ENCODE results near the gene LRRC38. TPM values are rescaled to one million over a fixed set of nuclear protein-coding genes. Genes with fewer than 3 reads are reported as not detected.
"Not testable (repeated sequence)": the region's sequence is repeated elsewhere in the genome, so short reads cannot be mapped to it uniquely, and the experiment has no call there.

Gene LRRC38
- total and polyA plus RNA-seq, 4 donors = not detected

DNA sequence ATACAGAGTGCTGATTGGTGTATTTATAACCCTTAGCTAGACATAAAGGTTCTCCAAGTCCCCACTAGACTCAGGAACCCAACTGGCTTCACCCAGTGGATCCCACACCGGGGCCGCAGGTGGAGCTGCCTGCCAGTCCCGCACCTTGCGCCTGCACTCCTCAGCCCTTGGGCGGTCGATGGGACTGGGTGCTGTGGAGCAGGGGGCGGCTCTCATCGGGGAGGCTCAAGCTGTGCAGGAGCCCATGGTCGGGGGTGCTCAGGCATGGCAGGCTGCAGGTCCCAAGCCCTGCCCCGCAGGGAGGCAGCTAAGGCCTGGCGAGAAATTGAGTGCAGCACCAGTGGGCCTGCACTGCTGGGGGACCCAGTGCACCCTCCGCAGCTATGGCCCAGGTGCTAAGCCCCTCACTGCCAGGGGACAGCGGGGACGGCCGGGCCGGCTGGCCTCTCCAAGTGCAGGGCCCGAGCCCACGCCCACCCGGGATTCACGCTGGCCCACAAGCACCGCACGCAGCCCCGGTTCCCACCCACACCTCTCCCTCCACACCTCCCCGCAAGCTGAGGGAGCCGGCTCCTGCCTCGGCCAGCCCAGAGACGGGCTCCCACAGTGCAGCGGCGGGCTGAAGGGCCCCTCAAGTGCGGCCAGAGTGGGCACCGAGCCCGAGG, 80.0 kb downstream of the LRRC38 start:
- WGBS, 2 donors = 91 to 94% methylated on average over 30 to 32 of the region's 32 CpGs
- H3K4me1 ChIP-seq (ENCODE audit: control insufficient read depth in 1 of 2, insufficient read depth in 2 of 2, low read length in 2 of 2); intact Hi-C loops (cut with DNase I); H3K36me3 ChIP-seq (ENCODE audit: control insufficient read depth in 1 of 2, insufficient read depth in 2 of 2, low read length in 1 of 2); H3K27ac ChIP-seq (ENCODE audit: low read depth in 1 of 2, low read length in 2 of 2); H3K4me3 ChIP-seq (ENCODE audit: low read length in 2 of 2); H3K27me3 ChIP-seq (ENCODE audit: control insufficient read depth in 1 of 2, insufficient read depth in 2 of 2, low read length in 1 of 2); H3K9me3 ChIP-seq (ENCODE audit: control insufficient read depth, low read length); ATAC-seq (ENCODE audit: low FRiP score); DNase-seq: not testable (repeated sequence)

DNA sequence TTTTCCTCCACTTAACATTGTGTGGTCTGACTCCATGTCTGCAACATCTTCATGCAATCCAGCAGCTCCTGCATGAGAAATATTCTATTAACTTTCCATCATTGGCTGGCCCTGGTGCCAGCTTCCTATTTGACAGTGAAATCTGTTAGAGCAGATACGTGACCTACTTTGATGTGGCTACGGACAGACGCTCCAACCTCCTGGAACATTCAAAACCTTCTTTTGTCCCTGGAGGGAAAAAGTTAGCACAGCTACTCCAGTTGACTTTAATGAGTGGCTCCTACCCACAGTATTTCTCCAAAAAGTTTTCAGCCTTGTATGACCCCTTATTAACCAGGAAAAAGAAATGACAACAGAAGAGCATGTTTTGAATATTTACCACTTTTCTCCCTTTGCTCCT, 81.6 kb downstream of the LRRC38 start:
- Histone ChIP-seq H3K36me3 (ENCODE audit: control insufficient read depth in 1 of 2, insufficient read depth in 2 of 2, low read length in 1 of 2) (no peaks in the 10 kb centered on the region), H3K9me3 (ENCODE audit: control insufficient read depth, low read length) (peaks cover 1% of the 10 kb centered on the region), H3K4me1 (ENCODE audit: control insufficient read depth in 1 of 2, insufficient read depth in 2 of 2, low read length in 2 of 2) (no peaks in the 10 kb centered on the region), H3K27ac (ENCODE audit: low read depth in 1 of 2, low read length in 2 of 2) (no peak overlapping the region), H3K27me3 (ENCODE audit: control insufficient read depth in 1 of 2, insufficient read depth in 2 of 2, low read length in 1 of 2) (no peaks in the 10 kb centered on the region), H3K4me3 (ENCODE audit: low read length in 2 of 2) (no peak overlapping the region)
- ATAC-seq (ENCODE audit: low FRiP score) (no peak), DNase-seq (no peak)
- intact Hi-C loops (cut with DNase I) = no loop called here
- WGBS, 2 donors = 70 to 81% methylated on average over 3 of the region's 3 CpGs

DNA sequence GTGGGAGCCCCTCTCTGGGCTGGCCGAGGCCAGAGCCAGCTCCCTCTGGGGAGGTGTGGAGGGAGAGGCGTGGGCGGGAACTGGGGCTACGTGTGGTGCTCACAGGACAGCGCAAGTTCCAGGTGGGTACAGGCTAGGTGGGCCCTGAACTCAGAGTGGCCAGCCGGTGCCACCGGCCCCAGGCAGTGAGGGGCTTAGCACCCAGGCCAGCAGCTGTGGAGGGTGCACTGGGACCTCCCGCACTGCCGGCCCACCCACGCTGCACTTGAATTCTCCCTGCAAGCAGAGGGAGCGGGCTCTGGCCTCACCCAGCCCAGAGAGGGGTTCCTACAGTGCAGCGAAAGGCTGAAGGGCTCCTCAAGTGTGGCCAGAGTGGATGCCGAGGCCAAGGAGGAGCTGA, 83.3 kb downstream of the LRRC38 start:
- H3K4me3 ChIP-seq (ENCODE audit: low read length in 2 of 2) = no peak overlapping the region
- ATAC-seq (ENCODE audit: low FRiP score) (no peak), DNase-seq (no peak)
- H3K4me1 ChIP-seq (ENCODE audit: control insufficient read depth in 1 of 2, insufficient read depth in 2 of 2, low read length in 2 of 2) = no peaks in the 10 kb centered on the region
- H3K36me3 ChIP-seq (ENCODE audit: control insufficient read depth in 1 of 2, insufficient read depth in 2 of 2, low read length in 1 of 2) = no peaks in the 10 kb centered on the region
- intact Hi-C loops (cut with DNase I) = no loop called here
- no peak overlapping the region for H3K27ac ChIP-seq (ENCODE audit: low read depth in 1 of 2, low read length in 2 of 2)
- H3K9me3 ChIP-seq (ENCODE audit: control insufficient read depth, low read length) = peaks cover 1% of the 10 kb centered on the region
- 86 to 93% methylated on average over 13 of the region's 13 CpGs for WGBS, 2 donors
- no peaks in the 10 kb centered on the region for H3K27me3 ChIP-seq (ENCODE audit: control insufficient read depth in 1 of 2, insufficient read depth in 2 of 2, low read length in 1 of 2)

Other genes with a start within 250 kb of the LRRC38 start
- not detected for gene PRAMEF8, start 228.9 kb downstream of the LRRC38 start, total RNA-seq
- not detected for gene PRAMEF8, start 228.9 kb downstream of the LRRC38 start, polyA plus RNA-seq
- gene PRAMEF33, start 210.5 kb downstream of the LRRC38 start, total RNA-seq = not detected
- gene PRAMEF33, start 210.5 kb downstream of the LRRC38 start, polyA plus RNA-seq = not detected
- gene PRAMEF15, start 198.4 kb downstream of the LRRC38 start, total RNA-seq = not detected
- not detected for gene PRAMEF15, start 198.4 kb downstream of the LRRC38 start, polyA plus RNA-seq
- not detected for gene PRAMEF14, start 166.9 kb downstream of the LRRC38 start, total RNA-seq
- gene PRAMEF14, start 166.9 kb downstream of the LRRC38 start, polyA plus RNA-seq = not detected
- not detected for gene PRAMEF19, start 142.1 kb downstream of the LRRC38 start, total RNA-seq
- not detected for gene PRAMEF19, start 142.1 kb downstream of the LRRC38 start, polyA plus RNA-seq
- not detected for gene PRAMEF17, start 124.4 kb downstream of the LRRC38 start, total RNA-seq
- not detected for gene PRAMEF17, start 124.4 kb downstream of the LRRC38 start, polyA plus RNA-seq
- gene PRAMEF20, start 103.6 kb downstream of the LRRC38 start, total RNA-seq = not detected
- gene PRAMEF20, start 103.6 kb downstream of the LRRC38 start, polyA plus RNA-seq = not detected
- 10 to 100 TPM; 16.6 to 19.5 TPM for gene PDPN, start 69.8 kb upstream of the LRRC38 start, total RNA-seq
- 10 to 100 TPM in 1 of 2 donors, under 1 TPM in 1; 0.43 to 18.8 TPM for gene PDPN, start 69.8 kb upstream of the LRRC38 start, polyA plus RNA-seq
- 10 to 100 TPM; 55.6 to 58.7 TPM for gene PRDM2, start 186.2 kb upstream of the LRRC38 start, total RNA-seq
- gene PRDM2, start 186.2 kb upstream of the LRRC38 start, polyA plus RNA-seq = 10 to 100 TPM; 11.1 to 20.8 TPM